K562 (cell line): Measurements from ENCODE around the gene MYO1D.

ENCODE experiments used
- PHF8 ChIP-seq: fragments of 200-600 bp; sonication (generic); IDR thresholded peaks from 2 replicates; pipeline ENCODE4 v1.6.1; 2012; ENCODE audit warnings: mixed run types, mild to moderate bottlenecking, inconsistent platforms, low read length, moderate library complexity, borderline replicate concordance
- TF ChIP-seq, protein P1 (sequence below), 3 experiments: IDR thresholded peaks in 2 of 3; conservative IDR thresholded peaks in 1 of 3; 2 replicates each; pipeline ENCODE4 v1.5.1; 2011 to 2012; ENCODE audit warnings: low read length in 3 of 3, mild to moderate bottlenecking in 3 of 3, control low read depth in 2 of 3, improper control_type of control experiment in 1 of 3, inconsistent platforms in 1 of 3, low read depth in 1 of 3, mixed read lengths in 1 of 3, moderate library complexity in 1 of 3; ENCODE audit not compliant: insufficient read depth in 2 of 3

DNA sequence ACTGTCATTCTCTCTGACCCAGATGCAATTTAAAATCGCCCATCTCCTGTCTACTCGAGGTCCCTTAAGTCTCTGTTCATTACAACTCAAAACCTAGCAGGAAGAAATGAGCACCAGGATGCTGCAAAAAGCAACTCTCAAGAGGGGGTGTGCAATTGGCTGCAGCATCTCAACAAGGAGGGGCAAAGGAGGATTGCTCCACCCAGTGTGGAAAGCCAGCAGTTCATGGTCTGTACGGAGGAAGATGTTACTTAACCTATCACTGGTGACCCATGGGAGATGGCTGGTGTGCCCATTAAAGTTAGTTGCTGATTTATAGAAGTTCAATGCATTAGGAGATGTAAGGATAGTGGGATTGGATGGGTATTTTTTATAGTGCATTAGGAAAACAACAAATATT lies 242.8 kb downstream of the MYO1D start:
- no peak for TF ChIP-seq PHF8
- TF ChIP-seq, protein P1, sequence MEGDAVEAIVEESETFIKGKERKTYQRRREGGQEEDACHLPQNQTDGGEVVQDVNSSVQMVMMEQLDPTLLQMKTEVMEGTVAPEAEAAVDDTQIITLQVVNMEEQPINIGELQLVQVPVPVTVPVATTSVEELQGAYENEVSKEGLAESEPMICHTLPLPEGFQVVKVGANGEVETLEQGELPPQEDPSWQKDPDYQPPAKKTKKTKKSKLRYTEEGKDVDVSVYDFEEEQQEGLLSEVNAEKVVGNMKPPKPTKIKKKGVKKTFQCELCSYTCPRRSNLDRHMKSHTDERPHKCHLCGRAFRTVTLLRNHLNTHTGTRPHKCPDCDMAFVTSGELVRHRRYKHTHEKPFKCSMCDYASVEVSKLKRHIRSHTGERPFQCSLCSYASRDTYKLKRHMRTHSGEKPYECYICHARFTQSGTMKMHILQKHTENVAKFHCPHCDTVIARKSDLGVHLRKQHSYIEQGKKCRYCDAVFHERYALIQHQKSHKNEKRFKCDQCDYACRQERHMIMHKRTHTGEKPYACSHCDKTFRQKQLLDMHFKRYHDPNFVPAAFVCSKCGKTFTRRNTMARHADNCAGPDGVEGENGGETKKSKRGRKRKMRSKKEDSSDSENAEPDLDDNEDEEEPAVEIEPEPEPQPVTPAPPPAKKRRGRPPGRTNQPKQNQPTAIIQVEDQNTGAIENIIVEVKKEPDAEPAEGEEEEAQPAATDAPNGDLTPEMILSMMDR (IDR thresholded peaks at IDR 0.05 in 2 of 3, conservative IDR thresholded peaks at IDR 0.05 in 1 of 3; ENCODE audit: insufficient read depth in 2 of 3, low read depth in 1 of 3, low read length in 3 of 3), result no peak
